NCI-H2227 (cell line): ENCODE data around the gene OR1N1.
"Not testable (repeated sequence)": the region's sequence is repeated elsewhere in the genome, so short reads cannot be mapped to it uniquely, and the experiment has no call there.

ENCODE experiments used
- DNase-seq: peaks from one replicate; lab custom pipeline; 2025; ENCODE audit not compliant: unreplicated experiment; lab: John Stamatoyannopoulos, UW

The OR1N1 gene

GRCh38 chr9:122527193-122527592 is at the start of gene OR1N1:
Gene OR1N1 (minus strand): TSS chr9:122527293. CDS start chr9:122527293, 0 bp downstream.
- DNase-seq = no peak

GRCh38 chr9:122572456-122572855 is 45.4 kb upstream of the OR1N1 start:
- DNase-seq = no peak

GRCh38 chr9:122567901-122568300 is 40.8 kb upstream of the OR1N1 start:
- DNase-seq = no peak

GRCh38 chr9:122562134-122562760 is 35.2 kb upstream of the OR1N1 start:
- no peak for DNase-seq

GRCh38 chr9:122561446-122561845 is 34.4 kb upstream of the OR1N1 start:
- DNase-seq = no peak

GRCh38 chr9:122552812-122553211 is 25.7 kb upstream of the OR1N1 start, which contains the start of gene OR1N2:
Gene OR1N2 (plus strand): TSS chr9:122553112. CDS start chr9:122553212, 100 bp downstream.
- no peak for DNase-seq

- DNase-seq = no peak
Measured at GRCh38 chr9:122551371-122551770, 24.3 kb upstream of the OR1N1 start.

GRCh38 chr9:122546196-122546595 is 19.1 kb upstream of the OR1N1 start:
- peak; percentile 1 for DNase-seq

GRCh38 chr9:122538757-122539156 is 11.7 kb upstream of the OR1N1 start:
- no peak for DNase-seq

- DNase-seq = not testable (repeated sequence)
Measured at GRCh38 chr9:122537066-122537465, 10.0 kb upstream of the OR1N1 start.

- no peak for DNase-seq
Measured at GRCh38 chr9:122536134-122536533, 9.0 kb upstream of the OR1N1 start.

- not testable (repeated sequence) for DNase-seq
Measured at GRCh38 chr9:122531157-122531556, 4.1 kb upstream of the OR1N1 start.

- DNase-seq = no peak
Measured at GRCh38 chr9:122526602-122527001, 491 bp downstream of the OR1N1 start.

GRCh38 chr9:122519376-122519775 is 7.7 kb downstream of the OR1N1 start:
- DNase-seq = no peak

- no peak for DNase-seq
Measured at GRCh38 chr9:122518841-122519240, 8.3 kb downstream of the OR1N1 start, which contains the start of gene OR1J4. Gene OR1J4 (plus strand): TSS chr9:122519141. CDS start chr9:122519141, 0 bp downstream.

GRCh38 chr9:122518226-122518625 is 8.9 kb downstream of the OR1N1 start:
- no peak for DNase-seq

GRCh38 chr9:122510502-122510901 is 16.6 kb downstream of the OR1N1 start, which contains the start of gene OR1J2:
Gene OR1J2 (plus strand): TSS chr9:122510802. CDS start chr9:122510802, 0 bp downstream.
- DNase-seq = no peak

- no peak for DNase-seq
Measured at GRCh38 chr9:122506964-122507363, 20.1 kb downstream of the OR1N1 start.

- no peak for DNase-seq
Measured at GRCh38 chr9:122498883-122499288, 28.2 kb downstream of the OR1N1 start.

GRCh38 chr9:122479062-122479461 is 48.0 kb downstream of the OR1N1 start:
- no peak for DNase-seq

GRCh38 chr9:122477826-122478225 is 49.3 kb downstream of the OR1N1 start, which contains the start of gene OR1J1:
Gene OR1J1 (minus strand): TSS chr9:122477926. CDS start chr9:122477926, 0 bp downstream.
- DNase-seq = no peak

GRCh38 chr9:122477346-122477745 is 49.7 kb downstream of the OR1N1 start:
- DNase-seq = no peak
